ENCODE results near the gene SUMO3. TPM values are rescaled to one million over a fixed set of nuclear protein-coding genes. Genes with fewer than 3 reads are reported as not detected.

SUMO3 gene
- total RNA-seq, 1 experiment from 2014 or later, result 81.7 TPM

DNA sequence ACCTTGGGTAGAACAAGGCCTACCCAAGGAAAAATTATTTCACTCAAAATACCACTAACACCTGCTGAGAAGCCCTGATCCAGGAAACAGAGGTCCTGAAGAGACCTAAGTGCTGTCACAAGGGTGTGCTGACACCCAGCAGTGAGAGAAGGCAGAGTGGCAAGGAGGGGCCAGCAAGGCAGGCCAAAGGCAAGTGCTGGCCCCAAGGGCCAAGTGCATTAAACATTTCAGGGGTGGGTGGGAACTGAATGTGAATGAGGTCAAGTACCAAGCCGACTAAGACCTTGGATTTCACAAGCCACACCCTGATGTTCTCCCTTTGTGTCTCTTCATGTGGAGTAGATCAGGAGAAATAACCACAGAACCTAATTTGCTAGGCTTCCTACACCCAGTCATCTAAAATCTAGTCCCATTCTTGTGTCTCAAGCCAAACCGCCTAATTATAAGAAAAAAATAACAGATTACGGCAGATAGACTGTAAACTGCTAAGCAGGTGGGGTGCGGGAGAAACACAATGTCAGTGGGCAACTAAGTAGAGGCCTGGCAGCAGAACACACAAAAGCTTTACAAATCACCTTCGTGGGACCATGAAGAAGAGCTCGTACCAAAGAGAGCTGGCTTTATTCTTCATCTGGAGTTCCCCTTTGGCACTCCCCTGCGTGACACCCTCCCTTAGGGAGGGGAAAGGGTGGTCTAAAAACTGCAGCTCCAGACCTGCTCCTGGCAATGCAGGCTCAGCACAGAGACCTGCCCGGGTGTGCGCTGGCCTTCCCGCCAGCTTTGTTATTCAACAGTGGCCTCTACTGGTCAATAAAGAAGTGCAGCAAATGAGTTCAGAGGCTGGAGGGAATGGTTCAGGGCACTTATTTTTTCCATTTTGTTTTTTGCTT is 24.9 kb downstream of the SUMO3 start:
- Mint-ChIP-seq H3K27ac (peak overlapping the region; percentile 80), H3K4me1 (peaks cover 24% of the 10 kb centered on the region), H3K36me3 (peaks cover 47% of the 10 kb centered on the region), H3K9me3 (peaks cover 6% of the 10 kb centered on the region; the same call in 1 of the 2 replicates), H3K4me3 (no peak overlapping the region), H3K27me3 (ENCODE audit: low read depth) (no peaks in the 10 kb centered on the region)
- CTCF ChIA-PET, result interaction anchor here (0.5 to 2.1 kb wide), 63 partner anchors 9 to 456 kb away, joined by 3 to 53 read pairs (median 5); partner anchors contain the start of genes KRTAP10-12, KRTAP10-4, KRTAP10-5 and LRRC3
- TF ChIP-seq, protein P1, sequence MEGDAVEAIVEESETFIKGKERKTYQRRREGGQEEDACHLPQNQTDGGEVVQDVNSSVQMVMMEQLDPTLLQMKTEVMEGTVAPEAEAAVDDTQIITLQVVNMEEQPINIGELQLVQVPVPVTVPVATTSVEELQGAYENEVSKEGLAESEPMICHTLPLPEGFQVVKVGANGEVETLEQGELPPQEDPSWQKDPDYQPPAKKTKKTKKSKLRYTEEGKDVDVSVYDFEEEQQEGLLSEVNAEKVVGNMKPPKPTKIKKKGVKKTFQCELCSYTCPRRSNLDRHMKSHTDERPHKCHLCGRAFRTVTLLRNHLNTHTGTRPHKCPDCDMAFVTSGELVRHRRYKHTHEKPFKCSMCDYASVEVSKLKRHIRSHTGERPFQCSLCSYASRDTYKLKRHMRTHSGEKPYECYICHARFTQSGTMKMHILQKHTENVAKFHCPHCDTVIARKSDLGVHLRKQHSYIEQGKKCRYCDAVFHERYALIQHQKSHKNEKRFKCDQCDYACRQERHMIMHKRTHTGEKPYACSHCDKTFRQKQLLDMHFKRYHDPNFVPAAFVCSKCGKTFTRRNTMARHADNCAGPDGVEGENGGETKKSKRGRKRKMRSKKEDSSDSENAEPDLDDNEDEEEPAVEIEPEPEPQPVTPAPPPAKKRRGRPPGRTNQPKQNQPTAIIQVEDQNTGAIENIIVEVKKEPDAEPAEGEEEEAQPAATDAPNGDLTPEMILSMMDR (IDR thresholded peaks at IDR 0.05), result peak; percentile 54
- no peak for TF ChIP-seq NFYB (CRISPR knock-in tag; conservative IDR thresholded peaks at IDR 0.05; ENCODE audit: low read depth)
- DNase-seq (ENCODE audit: low spot score) (peak; percentile 52), ATAC-seq (peak; percentile 96)
- POLR2A ChIA-PET, result interaction anchor here (0.5 to 1.2 kb wide), 3 partner anchors 9 to 401 kb away, joined by 3 read pairs; partner anchors contain the start of genes KRTAP10-12 and UBE2G2

DNA sequence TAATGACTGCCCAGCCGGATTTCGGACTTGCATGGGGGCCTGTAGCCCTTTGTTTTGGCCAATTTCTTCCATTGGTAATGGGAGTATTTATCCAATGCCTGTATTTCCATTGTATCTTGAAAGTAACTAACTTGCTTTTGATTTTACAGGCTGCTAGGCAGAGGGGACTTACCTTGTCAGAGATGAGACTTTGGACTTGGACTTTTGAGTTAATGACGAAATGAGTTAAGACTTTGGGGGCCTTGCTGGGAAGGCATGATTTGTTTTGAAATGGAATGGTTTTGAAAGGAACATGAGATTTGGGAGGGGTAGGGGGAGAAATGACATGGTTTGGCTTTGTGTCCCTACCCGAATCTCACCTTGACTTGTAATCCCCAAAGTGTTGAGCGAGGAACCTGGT is 25.9 kb downstream of the SUMO3 start:
- TF ChIP-seq NR3C1 (CRISPR knock-in tag; conservative IDR thresholded peaks at IDR 0.05; ENCODE audit: low read depth) (no peak), CREM (CRISPR knock-in tag; IDR thresholded peaks at IDR 0.05) (no peak), MXD4 (CRISPR knock-in tag; IDR thresholded peaks at IDR 0.05; ENCODE audit: borderline replicate concordance) (no peak), FOXP1 (CRISPR knock-in tag; IDR thresholded peaks at IDR 0.05; ENCODE audit: borderline replicate concordance) (no peak), MYBL2 (CRISPR knock-in tag; IDR thresholded peaks at IDR 0.05) (no peak), PRRX2 (CRISPR knock-in tag; IDR thresholded peaks at IDR 0.05) (no peak), FOXK1 (CRISPR knock-in tag; IDR thresholded peaks at IDR 0.05) (no peak), JAZF1 (CRISPR knock-in tag; IDR thresholded peaks at IDR 0.05) (no peak), SMAD4 (CRISPR knock-in tag; IDR thresholded peaks at IDR 0.05) (no peak), TCF7 (CRISPR knock-in tag; IDR thresholded peaks at IDR 0.05; ENCODE audit: low read depth) (no peak), ZNF138 (CRISPR knock-in tag; conservative IDR thresholded peaks at IDR 0.05) (no peak)
- TF ChIP-seq, protein P2, sequence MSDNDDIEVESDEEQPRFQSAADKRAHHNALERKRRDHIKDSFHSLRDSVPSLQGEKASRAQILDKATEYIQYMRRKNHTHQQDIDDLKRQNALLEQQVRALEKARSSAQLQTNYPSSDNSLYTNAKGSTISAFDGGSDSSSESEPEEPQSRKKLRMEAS (CRISPR knock-in tag; IDR thresholded peaks at IDR 0.05), result no peak
- TF ChIP-seq, protein P3, sequence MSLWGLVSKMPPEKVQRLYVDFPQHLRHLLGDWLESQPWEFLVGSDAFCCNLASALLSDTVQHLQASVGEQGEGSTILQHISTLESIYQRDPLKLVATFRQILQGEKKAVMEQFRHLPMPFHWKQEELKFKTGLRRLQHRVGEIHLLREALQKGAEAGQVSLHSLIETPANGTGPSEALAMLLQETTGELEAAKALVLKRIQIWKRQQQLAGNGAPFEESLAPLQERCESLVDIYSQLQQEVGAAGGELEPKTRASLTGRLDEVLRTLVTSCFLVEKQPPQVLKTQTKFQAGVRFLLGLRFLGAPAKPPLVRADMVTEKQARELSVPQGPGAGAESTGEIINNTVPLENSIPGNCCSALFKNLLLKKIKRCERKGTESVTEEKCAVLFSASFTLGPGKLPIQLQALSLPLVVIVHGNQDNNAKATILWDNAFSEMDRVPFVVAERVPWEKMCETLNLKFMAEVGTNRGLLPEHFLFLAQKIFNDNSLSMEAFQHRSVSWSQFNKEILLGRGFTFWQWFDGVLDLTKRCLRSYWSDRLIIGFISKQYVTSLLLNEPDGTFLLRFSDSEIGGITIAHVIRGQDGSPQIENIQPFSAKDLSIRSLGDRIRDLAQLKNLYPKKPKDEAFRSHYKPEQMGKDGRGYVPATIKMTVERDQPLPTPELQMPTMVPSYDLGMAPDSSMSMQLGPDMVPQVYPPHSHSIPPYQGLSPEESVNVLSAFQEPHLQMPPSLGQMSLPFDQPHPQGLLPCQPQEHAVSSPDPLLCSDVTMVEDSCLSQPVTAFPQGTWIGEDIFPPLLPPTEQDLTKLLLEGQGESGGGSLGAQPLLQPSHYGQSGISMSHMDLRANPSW (CRISPR knock-in tag; conservative IDR thresholded peaks at IDR 0.05; ENCODE audit: low read depth), result no peak
- TF ChIP-seq, protein P4, sequence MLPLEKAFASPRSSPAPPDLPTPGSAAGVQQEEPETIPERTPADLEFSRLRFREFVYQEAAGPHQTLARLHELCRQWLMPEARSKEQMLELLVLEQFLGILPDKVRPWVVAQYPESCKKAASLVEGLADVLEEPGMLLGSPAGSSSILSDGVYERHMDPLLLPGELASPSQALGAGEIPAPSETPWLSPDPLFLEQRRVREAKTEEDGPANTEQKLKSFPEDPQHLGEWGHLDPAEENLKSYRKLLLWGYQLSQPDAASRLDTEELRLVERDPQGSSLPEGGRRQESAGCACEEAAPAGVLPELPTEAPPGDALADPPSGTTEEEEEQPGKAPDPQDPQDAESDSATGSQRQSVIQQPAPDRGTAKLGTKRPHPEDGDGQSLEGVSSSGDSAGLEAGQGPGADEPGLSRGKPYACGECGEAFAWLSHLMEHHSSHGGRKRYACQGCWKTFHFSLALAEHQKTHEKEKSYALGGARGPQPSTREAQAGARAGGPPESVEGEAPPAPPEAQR (CRISPR knock-in tag; IDR thresholded peaks at IDR 0.05), result no peak
- TF ChIP-seq, protein P5, sequence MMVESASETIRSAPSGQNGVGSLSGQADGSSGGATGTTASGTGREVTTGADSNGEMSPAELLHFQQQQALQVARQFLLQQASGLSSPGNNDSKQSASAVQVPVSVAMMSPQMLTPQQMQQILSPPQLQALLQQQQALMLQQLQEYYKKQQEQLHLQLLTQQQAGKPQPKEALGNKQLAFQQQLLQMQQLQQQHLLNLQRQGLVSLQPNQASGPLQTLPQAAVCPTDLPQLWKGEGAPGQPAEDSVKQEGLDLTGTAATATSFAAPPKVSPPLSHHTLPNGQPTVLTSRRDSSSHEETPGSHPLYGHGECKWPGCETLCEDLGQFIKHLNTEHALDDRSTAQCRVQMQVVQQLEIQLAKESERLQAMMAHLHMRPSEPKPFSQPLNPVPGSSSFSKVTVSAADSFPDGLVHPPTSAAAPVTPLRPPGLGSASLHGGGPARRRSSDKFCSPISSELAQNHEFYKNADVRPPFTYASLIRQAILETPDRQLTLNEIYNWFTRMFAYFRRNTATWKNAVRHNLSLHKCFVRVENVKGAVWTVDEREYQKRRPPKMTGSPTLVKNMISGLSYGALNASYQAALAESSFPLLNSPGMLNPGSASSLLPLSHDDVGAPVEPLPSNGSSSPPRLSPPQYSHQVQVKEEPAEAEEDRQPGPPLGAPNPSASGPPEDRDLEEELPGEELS (CRISPR knock-in tag; IDR thresholded peaks at IDR 0.05), result no peak
- TF ChIP-seq, protein P6, sequence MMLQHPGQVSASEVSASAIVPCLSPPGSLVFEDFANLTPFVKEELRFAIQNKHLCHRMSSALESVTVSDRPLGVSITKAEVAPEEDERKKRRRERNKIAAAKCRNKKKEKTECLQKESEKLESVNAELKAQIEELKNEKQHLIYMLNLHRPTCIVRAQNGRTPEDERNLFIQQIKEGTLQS (CRISPR knock-in tag; conservative IDR thresholded peaks at IDR 0.05), result no peak
- no peak overlapping the region for H3K4me3 Mint-ChIP-seq

More for the DNA sequence above, 25.9 kb downstream of the SUMO3 start:
- no peak for ATAC-seq
- Mint-ChIP-seq H3K27me3 (ENCODE audit: low read depth) (no peaks in the 10 kb centered on the region), H3K36me3 (peaks cover 47% of the 10 kb centered on the region), H3K9me3 (peaks cover 6% of the 10 kb centered on the region; the same call in 1 of the 2 replicates), H3K4me1 (peaks cover 23% of the 10 kb centered on the region), H3K27ac (0 out of 2 replicates have a peak overlapping the region, but pooled peaks have one; percentile 21)
- CTCF ChIA-PET, result interaction anchor here (1.5 kb wide), 1 partner anchor 282 kb away, joined by 6 read pairs; no protein-coding TSS in a partner anchor
- DNase-seq (ENCODE audit: low spot score), result no peak
- POLR2A ChIA-PET, result no interaction called here
